ENCODE data around the gene CTNNBL1.

The CTNNBL1 gene

DNA sequence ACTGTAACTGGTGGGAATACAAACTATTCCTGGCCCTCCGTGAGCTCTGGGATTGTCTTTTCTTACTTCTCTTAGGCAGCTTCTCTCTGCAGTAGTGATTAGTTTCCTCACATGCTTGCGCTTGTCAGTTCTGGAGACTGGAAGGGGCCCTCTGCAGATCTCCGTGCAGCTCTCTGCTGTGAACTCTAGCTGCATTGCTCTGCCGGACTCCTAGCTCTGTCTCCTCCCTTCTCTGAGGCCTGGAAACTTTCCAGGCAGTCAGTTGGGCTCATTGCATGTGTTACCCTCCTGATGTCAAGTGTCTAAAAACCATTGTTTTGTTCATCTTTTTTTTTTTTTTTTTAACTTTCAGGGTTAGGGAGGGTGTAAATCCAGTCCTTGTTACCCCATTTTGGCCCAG is 102.3 kb downstream of the CTNNBL1 start:
- Mint-ChIP-seq H3K27ac (no peak overlapping the region), H3K36me3 (peaks cover 46% of the 10 kb centered on the region), H3K9me3 (peaks cover 5% of the 10 kb centered on the region), H3K4me1 (no peaks in the 10 kb centered on the region), H3K4me3 (no peak overlapping the region)
- ATAC-seq, result no peak
- no peak for DNase-seq (ENCODE audit: low spot score in 2 of 2)

DNA sequence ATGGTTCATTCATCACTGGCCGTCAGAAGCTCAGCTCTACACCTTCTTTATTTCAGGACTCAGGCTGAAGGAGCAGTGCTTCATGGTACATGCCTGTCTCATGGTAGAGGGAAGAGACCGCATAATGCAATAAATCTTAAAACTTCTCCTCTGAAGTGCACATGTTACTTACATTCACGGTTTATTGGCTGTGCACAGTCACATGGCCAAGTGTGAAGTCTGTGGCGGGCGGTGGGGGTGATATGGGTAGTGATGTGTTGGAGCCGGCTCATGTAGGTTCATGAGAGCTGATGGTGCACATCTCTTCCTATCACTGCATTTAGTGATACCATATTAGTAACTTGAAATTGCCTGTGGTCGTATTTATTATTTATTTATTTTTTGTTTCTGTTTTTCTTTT is 102.9 kb downstream of the CTNNBL1 start:
- no peak overlapping the region for H3K4me3 Mint-ChIP-seq
- peaks cover 5% of the 10 kb centered on the region for H3K9me3 Mint-ChIP-seq
- H3K27ac Mint-ChIP-seq, result no peak overlapping the region
- peaks cover 43% of the 10 kb centered on the region for H3K36me3 Mint-ChIP-seq
- ATAC-seq (no peak), DNase-seq (ENCODE audit: low spot score in 2 of 2) (no peak)
- no peaks in the 10 kb centered on the region for H3K4me1 Mint-ChIP-seq

DNA sequence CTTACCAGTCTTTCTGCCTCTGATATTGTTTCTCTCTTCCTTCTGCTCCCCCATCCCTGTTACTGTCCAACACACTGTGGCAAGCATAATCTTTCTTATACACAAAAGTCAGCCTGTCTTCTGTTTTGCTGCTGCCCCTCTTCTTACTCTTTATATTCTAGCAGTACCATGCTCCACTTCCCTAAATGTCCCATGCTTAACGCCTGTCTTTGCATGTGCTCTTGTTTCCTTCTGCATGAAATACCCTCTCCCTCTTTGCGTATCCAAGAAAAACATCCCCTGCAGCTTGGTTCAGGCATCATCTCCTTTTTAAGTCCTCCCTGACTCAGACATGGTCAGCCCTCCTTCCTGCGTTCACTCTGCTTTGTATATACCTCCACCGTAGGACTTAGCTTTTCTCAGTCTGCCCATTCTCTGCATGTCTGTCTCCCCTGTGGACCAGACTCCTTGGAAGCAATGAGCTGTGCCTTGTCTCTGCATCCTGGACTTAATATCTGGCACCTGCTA is 103.9 kb downstream of the CTNNBL1 start:
- H3K4me1 Mint-ChIP-seq, result no peaks in the 10 kb centered on the region
- no peak for DNase-seq (ENCODE audit: low spot score in 2 of 2)
- ATAC-seq, result no peak
- H3K4me3 Mint-ChIP-seq, result no peak overlapping the region
- no peak overlapping the region for H3K27ac Mint-ChIP-seq
- H3K9me3 Mint-ChIP-seq, result no peaks in the 10 kb centered on the region
- peaks cover 37% of the 10 kb centered on the region for H3K36me3 Mint-ChIP-seq

DNA sequence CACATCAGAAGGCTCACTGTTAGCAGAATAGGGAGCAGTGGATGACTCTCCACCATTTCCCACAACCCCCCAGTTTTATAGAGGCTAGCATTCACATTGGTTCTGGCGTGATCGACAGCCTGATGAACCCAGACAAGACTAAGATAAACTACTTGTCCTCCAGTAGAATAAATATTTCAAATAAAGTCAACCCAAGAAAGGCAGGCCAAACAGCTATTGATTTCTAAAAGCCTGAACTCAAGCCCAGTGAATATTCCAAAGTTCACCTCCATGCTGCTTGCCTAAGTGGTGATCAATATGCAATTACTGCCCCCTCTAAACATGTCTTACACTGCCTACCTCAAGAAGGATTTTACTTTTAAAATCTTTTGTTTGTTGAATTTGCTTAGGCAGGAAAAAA is 104.5 kb downstream of the CTNNBL1 start:
- peaks cover 42% of the 10 kb centered on the region for H3K36me3 Mint-ChIP-seq
- ATAC-seq (no peak), DNase-seq (ENCODE audit: low spot score in 2 of 2) (no peak)
- no peaks in the 10 kb centered on the region for H3K4me1 Mint-ChIP-seq
- H3K9me3 Mint-ChIP-seq, result no peaks in the 10 kb centered on the region
- no peak overlapping the region for H3K4me3 Mint-ChIP-seq
- H3K27ac Mint-ChIP-seq, result no peak overlapping the region

DNA sequence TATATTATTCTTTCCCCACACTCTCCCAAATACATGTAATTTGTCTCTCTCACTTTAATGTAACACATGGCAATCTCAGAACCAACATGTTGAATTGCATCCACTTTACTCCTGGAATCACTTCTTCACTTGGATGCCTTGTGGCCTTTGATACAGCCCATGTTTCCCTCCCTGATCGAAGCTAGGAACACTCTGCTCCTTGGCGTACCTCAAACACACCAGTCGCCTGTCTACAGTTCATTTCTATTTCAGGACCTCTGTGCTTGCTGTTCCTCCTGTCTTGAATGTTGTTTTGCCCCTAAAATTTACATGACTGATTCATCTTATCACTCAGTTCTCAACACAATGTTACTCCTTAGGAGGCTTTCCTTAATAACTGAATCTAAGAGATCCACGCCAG is 106.8 kb downstream of the CTNNBL1 start:
- ATAC-seq (no peak), DNase-seq (ENCODE audit: low spot score in 2 of 2) (no peak)
- H3K36me3 Mint-ChIP-seq, result peaks cover 47% of the 10 kb centered on the region
- no peaks in the 10 kb centered on the region for H3K9me3 Mint-ChIP-seq
- H3K4me1 Mint-ChIP-seq, result no peaks in the 10 kb centered on the region
- no peak overlapping the region for H3K27ac Mint-ChIP-seq
- H3K4me3 Mint-ChIP-seq, result no peak overlapping the region

DNA sequence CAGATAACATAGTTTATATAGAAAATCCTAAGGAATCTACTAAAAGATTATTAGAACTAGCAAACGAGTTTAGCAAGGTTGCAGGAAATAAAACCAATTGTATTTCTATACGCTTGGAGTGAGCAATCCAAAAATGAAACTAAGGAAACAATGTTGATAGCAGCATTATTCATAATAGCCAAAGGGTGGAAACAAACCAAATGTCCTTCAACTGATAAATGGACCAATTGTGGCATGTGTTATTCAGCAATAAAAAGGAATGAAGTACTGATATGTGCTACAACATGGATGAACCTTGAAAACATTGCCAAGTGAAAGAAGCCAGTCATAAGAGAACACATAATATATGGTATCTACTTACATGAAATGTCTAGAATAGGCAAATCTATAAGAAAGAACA is 108.1 kb downstream of the CTNNBL1 start:
- Mint-ChIP-seq H3K4me1 (no peaks in the 10 kb centered on the region), H3K9me3 (no peaks in the 10 kb centered on the region), H3K4me3 (no peak overlapping the region), H3K36me3 (peaks cover 46% of the 10 kb centered on the region), H3K27ac (no peak overlapping the region)
- DNase-seq (ENCODE audit: low spot score in 2 of 2) (no peak), ATAC-seq (no peak)

DNA sequence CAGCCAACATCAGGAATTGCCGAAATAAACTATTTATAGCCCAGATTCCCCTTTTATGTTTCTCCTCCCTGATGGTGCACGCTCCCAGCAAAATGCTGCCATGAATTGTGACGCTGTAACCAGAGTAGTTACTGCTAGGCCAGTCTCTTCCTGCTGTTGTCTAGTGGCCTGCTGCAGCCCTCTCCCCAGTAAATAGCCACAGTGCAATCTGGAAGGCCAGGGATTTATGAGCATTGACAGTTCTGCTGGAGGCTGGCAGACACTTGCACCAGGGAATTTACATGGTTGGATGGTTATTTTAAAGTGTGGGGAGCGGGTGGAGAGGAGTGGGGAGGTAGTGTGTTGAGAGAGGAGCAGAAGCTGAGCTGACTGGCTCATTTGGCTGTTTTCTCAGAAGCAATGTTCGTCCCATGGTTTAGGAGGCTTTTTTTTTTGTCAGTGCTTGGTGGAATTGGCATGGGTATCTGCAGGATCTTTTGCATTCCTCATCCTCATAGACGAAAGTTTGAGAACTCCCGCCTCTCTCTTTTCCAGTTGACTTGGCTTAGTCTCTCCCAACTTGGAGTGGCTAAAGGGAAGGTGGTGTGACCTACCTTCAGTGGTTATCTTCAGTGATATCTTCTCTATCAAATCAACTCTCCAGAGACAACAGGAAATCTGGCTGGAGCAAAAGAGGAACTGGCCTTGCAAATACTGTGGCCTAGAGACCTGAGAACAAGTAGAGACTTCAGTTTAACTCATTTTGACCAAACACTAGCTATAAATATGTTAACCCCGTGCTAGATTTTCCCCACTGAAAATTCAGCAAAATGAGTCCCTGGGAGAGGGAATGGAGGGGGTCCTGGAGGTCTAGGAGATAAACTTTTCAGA is 109.8 kb downstream of the CTNNBL1 start:
- peaks cover 39% of the 10 kb centered on the region for H3K36me3 Mint-ChIP-seq
- no peak for DNase-seq (ENCODE audit: low spot score in 2 of 2)
- ATAC-seq, result no peak

DNA sequence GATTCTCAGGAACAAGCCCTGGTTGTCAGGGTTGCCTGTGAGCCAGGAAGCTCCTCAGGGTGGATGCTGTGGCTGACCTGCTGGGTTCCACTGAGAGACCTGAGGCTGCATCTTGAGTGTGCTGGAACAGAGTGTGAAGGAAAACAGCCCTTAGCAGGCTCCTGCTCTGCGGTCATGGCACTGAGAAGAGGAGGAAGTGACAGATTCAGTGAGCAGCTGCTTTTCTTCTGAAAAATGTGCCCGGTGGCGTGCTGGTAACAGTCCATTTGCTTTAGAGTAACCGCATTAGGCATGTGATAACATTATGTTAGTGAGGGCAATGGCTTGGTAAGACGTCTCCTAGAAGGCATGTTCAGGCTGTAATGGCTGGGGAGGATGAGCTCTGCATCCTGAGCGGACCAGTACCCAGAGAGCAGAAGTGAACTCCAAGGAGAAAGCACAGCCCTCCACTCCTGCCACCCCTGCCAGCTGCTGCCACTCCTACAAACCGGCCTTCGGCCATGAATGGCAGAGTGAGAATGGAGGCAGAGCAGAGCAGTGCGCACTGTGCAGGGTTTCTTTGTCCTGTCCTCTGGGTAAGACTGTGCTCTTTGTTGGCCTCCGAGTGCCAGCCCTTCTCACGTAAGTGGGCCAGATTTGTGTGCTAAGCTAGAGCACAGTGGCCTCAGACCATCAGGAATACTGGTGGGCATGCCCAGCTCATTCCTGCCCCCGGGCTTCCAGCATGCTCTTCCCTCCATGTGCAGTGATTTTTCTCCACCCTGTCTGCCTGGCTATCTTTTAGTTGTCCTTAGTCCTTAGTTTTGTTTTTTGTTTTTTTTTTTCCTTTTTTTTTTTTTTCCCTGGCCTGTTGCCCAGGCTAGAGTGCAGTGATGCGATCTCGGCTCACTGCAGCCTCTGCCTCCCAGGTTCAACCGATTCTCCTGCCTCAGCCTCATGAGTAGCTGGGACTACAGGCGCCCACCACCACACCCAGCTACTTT is 111.0 kb downstream of the CTNNBL1 start:
- DNase-seq (ENCODE audit: low spot score in 2 of 2), result no peak
- Mint-ChIP-seq H3K4me3 (no peak overlapping the region), H3K36me3 (peaks cover 39% of the 10 kb centered on the region), H3K27ac (no peak overlapping the region), H3K4me1 (no peaks in the 10 kb centered on the region), H3K9me3 (no peaks in the 10 kb centered on the region)
- ATAC-seq, result no peak

More for the DNA sequence above, 109.8 kb downstream of the CTNNBL1 start:
- H3K27ac Mint-ChIP-seq, result no peak overlapping the region
- no peaks in the 10 kb centered on the region for H3K4me1 Mint-ChIP-seq
- no peaks in the 10 kb centered on the region for H3K9me3 Mint-ChIP-seq
- H3K4me3 Mint-ChIP-seq, result no peak overlapping the region

DNA sequence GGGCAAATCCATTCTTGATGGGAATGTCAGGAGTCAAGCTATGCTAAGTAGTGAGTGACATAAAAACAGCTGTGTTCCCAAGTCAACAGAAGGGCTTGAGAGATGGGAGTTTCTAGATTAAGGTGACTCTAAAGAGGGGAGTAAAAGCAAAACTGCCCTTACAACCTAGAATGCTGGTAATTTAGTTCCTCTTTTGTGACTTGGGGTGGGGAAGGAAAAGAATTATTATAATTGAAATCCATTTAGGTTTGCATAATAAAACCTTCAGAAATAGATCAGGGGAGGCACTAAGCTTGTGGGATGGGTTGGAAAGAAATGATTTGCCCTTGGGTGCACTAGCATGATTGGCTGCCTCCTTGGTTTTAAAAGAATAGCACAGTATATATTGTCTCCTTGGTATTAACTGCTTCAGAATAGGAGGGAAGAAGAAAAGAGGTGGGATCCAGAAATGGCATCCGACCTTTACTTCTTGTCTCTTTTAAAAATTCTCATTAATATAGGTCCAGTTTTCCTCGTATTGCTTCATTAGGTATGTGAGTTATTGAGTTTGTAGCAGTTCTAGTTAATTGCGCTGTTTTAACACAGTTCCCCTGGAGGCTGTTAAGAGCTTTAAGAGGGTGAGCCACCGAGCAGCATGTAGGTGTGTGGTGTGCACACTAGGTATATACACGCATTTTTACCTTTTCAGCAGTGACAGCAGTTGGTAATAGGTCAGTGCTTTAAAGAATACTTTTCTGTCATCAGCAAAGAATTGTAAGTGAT is 113.8 kb downstream of the CTNNBL1 start:
- peaks cover 36% of the 10 kb centered on the region for H3K36me3 Mint-ChIP-seq
- H3K27ac Mint-ChIP-seq, result no peak overlapping the region
- no peak for DNase-seq (ENCODE audit: low spot score in 2 of 2)
- ATAC-seq, result no peak
- no peak overlapping the region for H3K4me3 Mint-ChIP-seq
- H3K9me3 Mint-ChIP-seq, result no peaks in the 10 kb centered on the region
- peaks cover 4% of the 10 kb centered on the region for H3K4me1 Mint-ChIP-seq

DNA sequence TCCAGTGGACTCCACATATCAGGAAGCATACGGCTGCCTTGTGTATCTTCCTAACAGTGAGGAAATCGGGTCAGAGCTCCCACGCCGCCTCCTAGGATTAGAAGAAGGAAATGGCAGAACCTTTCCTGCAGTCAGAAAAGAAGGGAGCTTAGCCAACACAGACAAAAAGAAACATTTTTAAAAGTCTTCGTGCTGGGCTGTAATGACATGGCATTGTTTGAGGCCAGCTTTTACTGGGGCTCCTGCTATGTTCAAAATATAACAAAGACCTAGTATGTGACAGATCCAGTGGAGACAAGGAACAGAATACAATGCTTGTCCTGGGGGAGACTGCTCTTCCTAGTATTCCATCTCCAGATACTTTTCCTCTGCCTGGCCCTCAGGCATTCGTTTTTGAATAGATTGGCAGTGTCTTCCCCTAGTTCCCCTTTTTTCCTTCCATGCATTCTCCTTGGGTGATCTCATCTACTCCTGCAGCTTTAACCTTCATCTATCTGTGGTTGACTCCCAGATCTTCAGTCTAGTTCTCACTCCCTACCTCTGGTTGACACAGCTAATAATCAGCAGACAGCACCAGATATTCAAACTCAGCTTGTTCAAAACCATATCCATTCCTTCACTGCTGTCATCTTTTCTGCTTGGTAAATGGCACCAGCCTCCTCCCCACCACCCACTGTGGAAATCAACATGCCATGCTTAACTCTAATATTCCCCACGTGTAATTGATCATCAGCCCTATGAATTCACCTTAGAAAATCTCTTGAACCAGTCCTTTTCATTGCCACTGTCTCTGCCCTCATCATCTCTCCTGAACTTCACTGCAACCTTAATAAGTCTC is 114.6 kb downstream of the CTNNBL1 start:
- Mint-ChIP-seq H3K36me3 (peaks cover 28% of the 10 kb centered on the region), H3K4me3 (no peak overlapping the region), H3K9me3 (no peaks in the 10 kb centered on the region), H3K4me1 (peaks cover 7% of the 10 kb centered on the region), H3K27ac (no peak overlapping the region)
- DNase-seq (ENCODE audit: low spot score in 2 of 2) (no peak), ATAC-seq (no peak)

DNA sequence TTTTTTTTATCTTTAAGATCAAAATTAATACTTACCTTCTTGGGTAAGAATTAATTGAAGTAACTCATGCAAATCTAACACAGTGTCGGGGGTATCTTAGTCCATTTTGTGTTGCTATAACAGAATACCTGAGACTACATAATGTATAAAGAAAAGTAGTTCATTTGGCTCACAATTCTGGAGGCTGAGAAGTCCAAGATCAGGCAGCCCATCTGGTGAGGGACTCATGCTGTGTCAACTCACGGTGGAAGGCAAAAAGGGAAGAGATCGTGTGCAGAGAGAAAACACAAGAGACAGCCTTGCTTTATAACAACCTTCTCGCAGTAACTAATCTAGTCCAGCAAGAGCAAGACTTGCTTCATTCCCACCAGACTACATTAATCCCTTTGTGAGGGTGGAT is 116.2 kb downstream of the CTNNBL1 start:
- H3K27ac Mint-ChIP-seq, result no peak overlapping the region
- peaks cover 12% of the 10 kb centered on the region for H3K36me3 Mint-ChIP-seq
- H3K4me1 Mint-ChIP-seq, result peaks cover 12% of the 10 kb centered on the region
- no peak for DNase-seq (ENCODE audit: low spot score in 2 of 2)
- no peak for ATAC-seq
- H3K4me3 Mint-ChIP-seq, result no peak overlapping the region
- no peaks in the 10 kb centered on the region for H3K9me3 Mint-ChIP-seq

DNA sequence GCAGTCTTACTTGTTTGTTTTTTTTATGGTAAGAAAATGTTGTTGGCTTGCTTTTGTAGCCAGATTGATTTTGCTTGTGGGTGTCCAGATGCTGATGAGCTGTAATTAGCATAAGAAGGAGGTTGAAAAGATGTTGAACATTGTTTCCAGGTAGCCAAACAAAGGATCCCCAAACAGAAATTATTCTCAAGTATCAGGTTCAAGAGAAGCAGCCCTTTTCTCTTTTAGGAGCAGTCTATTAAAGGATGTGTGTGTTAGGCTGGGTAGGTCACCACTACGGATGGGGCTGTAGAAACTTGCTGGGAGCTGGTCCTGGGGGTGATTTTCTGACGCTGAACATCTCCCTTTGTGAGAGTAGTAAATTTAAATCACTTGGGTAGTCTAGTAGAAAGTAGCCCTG is 122.2 kb downstream of the CTNNBL1 start:
- peaks cover 22% of the 10 kb centered on the region for H3K4me1 Mint-ChIP-seq

DNA sequence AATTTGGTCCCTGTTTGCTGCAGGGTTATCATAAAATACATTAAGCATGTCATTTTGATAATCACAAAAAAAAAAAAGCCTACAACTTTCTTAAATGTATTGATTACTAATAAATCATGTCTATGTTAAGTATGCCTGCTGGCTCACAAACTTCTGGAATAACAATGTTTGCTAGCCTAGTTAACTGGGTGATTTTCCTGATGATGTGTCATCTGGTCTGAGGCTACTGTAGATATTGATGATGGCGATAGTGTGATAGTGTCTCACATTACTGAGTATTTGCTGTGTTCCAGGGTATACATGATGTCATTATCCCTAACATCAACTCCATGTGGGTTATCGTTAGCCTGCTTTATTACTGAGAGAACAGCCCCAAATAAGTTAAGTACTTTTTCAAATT is 122.9 kb downstream of the CTNNBL1 start:
- H3K4me1 Mint-ChIP-seq, result peaks cover 22% of the 10 kb centered on the region
- no peak for DNase-seq (ENCODE audit: low spot score in 2 of 2)
- H3K27ac Mint-ChIP-seq, result no peak overlapping the region
- H3K4me3 Mint-ChIP-seq, result no peak overlapping the region
- no peak for ATAC-seq
- no peaks in the 10 kb centered on the region for H3K9me3 Mint-ChIP-seq
- H3K36me3 Mint-ChIP-seq, result peaks cover 10% of the 10 kb centered on the region

More for the DNA sequence above, 122.2 kb downstream of the CTNNBL1 start:
- Mint-ChIP-seq H3K36me3 (peaks cover 10% of the 10 kb centered on the region), H3K4me3 (no peak overlapping the region), H3K9me3 (no peaks in the 10 kb centered on the region), H3K27ac (no peak overlapping the region)
- no peak for ATAC-seq
- no peak for DNase-seq (ENCODE audit: low spot score in 2 of 2)

DNA sequence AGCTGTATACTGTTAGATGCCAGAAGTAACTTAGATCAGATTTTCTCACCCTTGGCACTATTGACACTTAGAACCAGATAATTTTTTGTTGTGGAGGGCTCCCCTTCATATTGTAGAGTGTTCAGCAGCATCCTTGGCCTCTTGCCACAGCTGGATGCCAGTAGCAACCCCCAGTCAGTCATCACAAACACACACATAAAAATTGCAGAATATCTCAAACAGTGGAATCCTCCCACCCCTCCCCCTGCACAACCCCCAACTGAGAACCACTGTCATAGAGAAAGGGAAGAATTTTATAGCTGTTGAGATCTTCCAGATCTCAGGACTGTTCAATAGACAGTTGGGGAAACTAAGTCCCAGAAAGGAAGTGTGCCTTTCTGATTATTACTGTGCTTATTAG is 127.9 kb downstream of the CTNNBL1 start:
- Mint-ChIP-seq H3K36me3 (peaks cover 10% of the 10 kb centered on the region), H3K4me3 (no peak overlapping the region), H3K9me3 (no peaks in the 10 kb centered on the region), H3K27ac (no peak overlapping the region), H3K4me1 (peaks cover 19% of the 10 kb centered on the region)
- DNase-seq (ENCODE audit: low spot score in 2 of 2) (no peak), ATAC-seq (no peak)

Data from stimulated activated effector memory CD8-positive, alpha-beta T cell treated with anti-CD3 and anti-CD28 coated beads, Interleukin-12 subunit alpha, Interleukin-12 subunit beta, amount 100 ng/mL, for 72 hours (primary cell).